Bronchial epithelial cell (primary cell): ENCODE measurements around the gene LSM12. TPM values are rescaled to one million over a fixed set of nuclear protein-coding genes. Genes with fewer than 3 reads are reported as not detected.
"Not testable (repeated sequence)": the region's sequence is repeated elsewhere in the genome, so short reads cannot be mapped to it uniquely, and the experiment has no call there.

ENCODE experiments used
- DNase-seq: peaks from one replicate; pipeline ENCODE4 v3.0.0-alpha.2; 2010; ENCODE audit warnings: low read depth
- FAIRE-seq: peaks from 2 replicates; lab custom pipeline; 2011; peaks lifted over from hg19 to GRCh38; lab: Jason Lieb, UNC
- H3K27me3 ChIP-seq: 2 replicates; pipeline ENCODE4 v1.5.1; 2011; ENCODE audit warnings: low read length; ENCODE audit not compliant: control insufficient read depth, insufficient read depth
- H3K36me3 ChIP-seq: 2 replicates; pipeline ENCODE4 v1.5.1; 2011; ENCODE audit warnings: low read length; ENCODE audit not compliant: control insufficient read depth, insufficient read depth
- H3K4me3 ChIP-seq: 2 replicates; pipeline ENCODE4 v1.5.1; 2011; ENCODE audit warnings: mild to moderate bottlenecking, low read depth, low read length, control low read depth
- total RNA-seq: library from RNA; depleted of rRNA; stranded (reverse); fragments of >200 nt; gene quantifications from 2 replicates; pipeline ENCODE4 v1.2.1, GENCODE V29; 2014
- TF ChIP-seq, protein P1 (sequence below): IDR thresholded peaks from 2 replicates; pipeline ENCODE4 v1.5.1; 2011; ENCODE audit warnings: mild to moderate bottlenecking, moderate library complexity, low read length, control low read depth, inconsistent platforms; ENCODE audit not compliant: insufficient read depth, severe bottlenecking

The LSM12 gene
- total RNA-seq, 1 donor from 2014 or later: 20.3 TPM

DNA sequence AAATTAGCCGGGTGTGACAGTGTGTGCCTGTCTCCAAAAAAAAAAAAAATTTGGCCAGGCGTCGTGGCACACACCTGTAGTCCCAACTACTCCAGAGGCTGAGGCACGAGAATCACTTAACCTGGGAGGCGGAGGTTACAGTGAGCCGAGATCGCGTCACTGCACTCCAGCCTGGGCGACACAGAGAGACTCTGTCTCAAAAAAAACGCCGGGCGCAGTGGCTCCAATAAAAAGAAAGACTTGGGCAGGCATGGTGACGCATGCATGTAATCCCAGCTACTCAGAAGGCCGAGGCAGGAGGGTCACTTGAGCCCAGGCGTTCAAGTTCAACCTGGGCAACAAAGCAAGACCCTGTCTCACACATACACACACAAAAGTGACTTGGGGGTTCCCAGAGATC, 3.6 kb downstream of the LSM12 start:
- Histone ChIP-seq H3K4me3 (no peak overlapping the region), H3K27me3 (no peaks in the 10 kb centered on the region), H3K36me3 (peaks cover 5% of the 10 kb centered on the region)
- TF ChIP-seq, protein P1, sequence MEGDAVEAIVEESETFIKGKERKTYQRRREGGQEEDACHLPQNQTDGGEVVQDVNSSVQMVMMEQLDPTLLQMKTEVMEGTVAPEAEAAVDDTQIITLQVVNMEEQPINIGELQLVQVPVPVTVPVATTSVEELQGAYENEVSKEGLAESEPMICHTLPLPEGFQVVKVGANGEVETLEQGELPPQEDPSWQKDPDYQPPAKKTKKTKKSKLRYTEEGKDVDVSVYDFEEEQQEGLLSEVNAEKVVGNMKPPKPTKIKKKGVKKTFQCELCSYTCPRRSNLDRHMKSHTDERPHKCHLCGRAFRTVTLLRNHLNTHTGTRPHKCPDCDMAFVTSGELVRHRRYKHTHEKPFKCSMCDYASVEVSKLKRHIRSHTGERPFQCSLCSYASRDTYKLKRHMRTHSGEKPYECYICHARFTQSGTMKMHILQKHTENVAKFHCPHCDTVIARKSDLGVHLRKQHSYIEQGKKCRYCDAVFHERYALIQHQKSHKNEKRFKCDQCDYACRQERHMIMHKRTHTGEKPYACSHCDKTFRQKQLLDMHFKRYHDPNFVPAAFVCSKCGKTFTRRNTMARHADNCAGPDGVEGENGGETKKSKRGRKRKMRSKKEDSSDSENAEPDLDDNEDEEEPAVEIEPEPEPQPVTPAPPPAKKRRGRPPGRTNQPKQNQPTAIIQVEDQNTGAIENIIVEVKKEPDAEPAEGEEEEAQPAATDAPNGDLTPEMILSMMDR: no peak
- no peak for FAIRE-seq
- no peak for DNase-seq

GRCh38 chr17:44061446-44061845, 5.0 kb downstream of the LSM12 start:
- no peak for FAIRE-seq
- TF ChIP-seq, protein P1: no peak

DNA sequence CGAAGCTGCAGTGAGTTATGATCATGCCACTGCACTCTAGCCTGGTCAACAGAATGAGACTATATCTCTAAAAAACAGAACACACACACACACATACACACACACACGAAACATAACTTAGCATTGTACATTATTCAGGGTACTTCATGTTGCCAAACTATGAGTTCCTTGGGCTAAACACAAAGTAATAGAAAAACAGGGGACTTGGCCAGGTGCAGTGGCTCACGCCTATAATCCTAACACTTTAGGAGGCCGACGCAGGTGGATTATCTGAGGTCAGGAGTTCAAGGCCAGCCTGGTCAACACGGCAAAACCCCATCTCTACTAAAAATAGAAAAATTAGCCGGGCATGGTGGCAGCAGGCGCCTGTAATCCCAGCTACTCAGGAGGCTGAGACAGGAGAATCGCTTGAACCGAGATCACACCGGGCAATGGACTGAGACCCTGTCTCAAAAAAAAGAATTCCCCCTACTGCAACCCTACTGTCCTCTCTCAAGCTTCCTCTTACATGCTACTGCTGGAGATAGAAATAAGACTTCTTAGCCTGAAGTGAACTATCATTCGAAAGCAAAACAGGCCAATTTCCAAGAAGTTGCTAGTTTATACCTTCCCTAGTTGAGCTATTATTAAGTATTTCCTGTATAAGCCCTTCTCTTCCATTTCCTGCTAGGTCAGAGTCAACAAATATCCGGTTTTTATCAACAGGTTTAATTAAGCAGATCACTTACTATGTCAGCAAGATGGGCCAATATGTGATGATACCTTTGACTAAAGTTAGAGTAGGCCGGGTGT, 7.2 kb downstream of the LSM12 start:
- no peak for DNase-seq
- peaks cover 7% of the 10 kb centered on the region for H3K36me3 ChIP-seq
- TF ChIP-seq, protein P1: no peak
- H3K4me3 ChIP-seq: no peak overlapping the region
- FAIRE-seq: no peak
- no peaks in the 10 kb centered on the region for H3K27me3 ChIP-seq

More at GRCh38 chr17:44061446-44061845, 5.0 kb downstream of the LSM12 start:
- Histone ChIP-seq H3K27me3 (no peaks in the 10 kb centered on the region), H3K36me3 (peaks cover 5% of the 10 kb centered on the region), H3K4me3 (no peak overlapping the region)
- no peak for DNase-seq

DNA sequence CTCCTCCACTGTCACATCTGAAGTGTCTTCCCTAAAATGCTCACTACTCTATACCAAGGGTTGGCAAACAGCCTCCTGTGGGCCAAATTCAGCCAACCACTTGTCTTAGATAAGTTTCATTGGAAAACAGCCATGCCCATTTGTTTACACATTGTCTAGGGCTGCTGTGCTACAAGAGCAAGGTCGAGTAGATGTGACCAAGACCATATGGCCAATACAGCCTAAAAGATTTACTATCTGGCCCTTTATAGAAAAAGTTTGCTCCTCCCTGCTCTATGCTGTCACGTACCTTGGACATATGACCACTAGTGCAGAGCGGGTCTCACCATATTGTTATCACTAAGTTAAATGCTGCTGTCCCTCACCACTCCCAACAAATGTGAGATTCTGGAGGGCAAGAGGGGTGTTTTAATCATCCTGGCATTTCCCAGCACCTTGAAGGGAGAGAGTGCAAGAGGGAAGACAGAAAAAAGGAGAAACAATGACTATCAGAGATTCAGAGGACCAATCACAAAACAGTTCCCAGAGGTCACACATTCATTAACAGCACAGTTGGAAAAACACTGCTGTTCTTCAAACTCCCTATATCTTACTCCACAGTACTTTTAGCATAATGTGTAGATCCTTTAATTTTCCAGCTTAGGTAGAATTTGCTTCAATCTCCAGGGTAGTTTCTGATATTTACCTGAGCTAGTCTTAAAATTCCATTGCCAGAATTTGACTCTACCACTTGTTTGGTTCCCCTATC, 13.2 kb downstream of the LSM12 start:
- TF ChIP-seq, protein P1: no peak
- Histone ChIP-seq H3K27me3 (no peaks in the 10 kb centered on the region), H3K4me3 (no peak overlapping the region), H3K36me3 (peaks cover 12% of the 10 kb centered on the region)
- DNase-seq: no peak
- no peak for FAIRE-seq

- H3K36me3 ChIP-seq: peaks cover 11% of the 10 kb centered on the region
- TF ChIP-seq, protein P1: no peak
Observed at GRCh38 chr17:44049294-44050060, 17.0 kb downstream of the LSM12 start.

DNA sequence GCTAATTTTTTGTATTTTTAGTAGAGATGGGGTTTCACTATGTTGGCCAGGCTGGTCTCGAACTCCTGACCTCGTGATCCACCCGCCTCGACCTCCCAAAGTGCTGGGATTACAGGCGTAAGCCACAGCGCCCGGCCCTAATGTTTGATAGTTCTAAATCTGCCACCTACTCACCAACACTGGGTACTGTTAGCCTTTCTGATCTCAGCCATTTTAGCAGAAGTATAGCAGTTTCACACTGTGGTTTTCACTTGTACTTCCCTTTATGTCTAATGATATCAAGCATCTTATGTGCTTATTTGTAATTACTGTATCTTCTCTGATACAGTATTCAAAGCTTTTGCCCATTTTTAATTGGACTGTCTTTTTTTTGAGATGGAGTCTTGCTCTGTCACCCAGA, 19.6 kb downstream of the LSM12 start:
- not testable (repeated sequence) for FAIRE-seq, DNase-seq, H3K27me3 ChIP-seq, H3K4me3 ChIP-seq, H3K36me3 ChIP-seq

More at GRCh38 chr17:44049294-44050060, 17.0 kb downstream of the LSM12 start:
- DNase-seq (no peak), FAIRE-seq (no peak)
- Histone ChIP-seq H3K27me3 (no peaks in the 10 kb centered on the region), H3K4me3 (no peak overlapping the region)
